Lower leg skin (tissue), 3 donors: ENCODE results near the gene CALN1.

Experiments used
- POLR2A ChIP-seq, 2 donors: fragments of 450-650 bp; IDR thresholded peaks; one replicate each; pipeline ENCODE4 v1.6.1; 2016 to 2017; ENCODE audit warnings: antibody characterized with exemption in 2 of 2, mild to moderate bottlenecking in 1 of 2, moderate library complexity in 1 of 2
- TF ChIP-seq, protein P1 (sequence below), 3 donors: fragments of 450-650 bp; IDR thresholded peaks; one replicate each; pipeline ENCODE4 v1.5.1; 2016; ENCODE audit warnings: antibody characterized with exemption in 3 of 3, mild to moderate bottlenecking in 3 of 3, moderate library complexity in 2 of 3

DNA sequence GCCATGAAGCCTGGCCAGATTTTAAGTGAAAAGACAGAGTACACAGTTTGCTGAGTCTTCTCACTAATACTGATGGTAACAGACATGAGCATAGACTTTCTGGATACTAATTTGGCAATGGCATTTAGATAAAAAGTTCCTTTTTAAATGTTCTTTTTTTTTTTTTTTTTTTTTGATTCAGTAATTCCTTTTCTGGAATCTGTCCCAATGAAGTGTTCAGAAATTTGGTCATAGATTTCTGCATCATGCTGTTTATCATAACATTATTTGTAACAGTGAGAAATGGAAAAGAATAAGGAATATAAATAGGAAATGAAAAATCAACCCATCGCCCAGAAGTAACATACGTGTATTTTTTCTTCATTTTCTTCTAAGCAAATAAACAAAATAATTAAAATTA, 354.9 kb downstream of the CALN1 start:
- TF ChIP-seq, protein P1, sequence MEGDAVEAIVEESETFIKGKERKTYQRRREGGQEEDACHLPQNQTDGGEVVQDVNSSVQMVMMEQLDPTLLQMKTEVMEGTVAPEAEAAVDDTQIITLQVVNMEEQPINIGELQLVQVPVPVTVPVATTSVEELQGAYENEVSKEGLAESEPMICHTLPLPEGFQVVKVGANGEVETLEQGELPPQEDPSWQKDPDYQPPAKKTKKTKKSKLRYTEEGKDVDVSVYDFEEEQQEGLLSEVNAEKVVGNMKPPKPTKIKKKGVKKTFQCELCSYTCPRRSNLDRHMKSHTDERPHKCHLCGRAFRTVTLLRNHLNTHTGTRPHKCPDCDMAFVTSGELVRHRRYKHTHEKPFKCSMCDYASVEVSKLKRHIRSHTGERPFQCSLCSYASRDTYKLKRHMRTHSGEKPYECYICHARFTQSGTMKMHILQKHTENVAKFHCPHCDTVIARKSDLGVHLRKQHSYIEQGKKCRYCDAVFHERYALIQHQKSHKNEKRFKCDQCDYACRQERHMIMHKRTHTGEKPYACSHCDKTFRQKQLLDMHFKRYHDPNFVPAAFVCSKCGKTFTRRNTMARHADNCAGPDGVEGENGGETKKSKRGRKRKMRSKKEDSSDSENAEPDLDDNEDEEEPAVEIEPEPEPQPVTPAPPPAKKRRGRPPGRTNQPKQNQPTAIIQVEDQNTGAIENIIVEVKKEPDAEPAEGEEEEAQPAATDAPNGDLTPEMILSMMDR (IDR thresholded peaks at IDR 0.05): no peak
- TF ChIP-seq POLR2A (IDR thresholded peaks at IDR 0.05): no peak
